ENCODE measurements around the gene EDARADD. TPM values are rescaled to one million over a fixed set of nuclear protein-coding genes. Genes with fewer than 3 reads are reported as not detected.

Gene EDARADD
- total and polyA plus RNA-seq, 4 donors: 0.13 to 0.67 (median 0.26) TPM

DNA sequence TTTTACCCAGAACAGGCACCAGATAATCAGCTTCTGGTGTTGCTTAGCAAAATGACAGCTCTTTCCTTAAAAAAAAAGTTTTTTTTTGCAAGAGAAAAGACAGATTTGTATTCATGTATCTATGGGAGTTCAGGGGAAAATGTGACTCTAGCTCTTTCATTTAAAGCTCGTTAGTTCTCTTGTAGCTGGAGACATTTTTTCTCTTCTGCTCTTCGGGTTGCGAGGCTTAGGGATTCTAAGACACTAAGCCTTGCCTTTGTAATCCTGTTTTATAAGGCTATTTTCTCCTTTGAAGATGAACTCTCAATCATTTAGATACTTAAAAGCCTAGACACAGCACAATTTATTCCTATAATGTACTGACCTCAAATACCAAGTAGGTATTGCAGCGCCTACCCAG, 40.3 kb upstream of the EDARADD start:
- Histone ChIP-seq H3K9me3 (ENCODE audit: control insufficient read depth in 4 of 4, low read length in 3 of 4) (no peaks in the 10 kb centered on the region), H3K27ac (ENCODE audit: low read depth in 1 of 2, low read length in 2 of 2) (no peak overlapping the region), H3K4me1 (ENCODE audit: control insufficient read depth in 4 of 4, insufficient read depth in 4 of 4, low read length in 3 of 4) (no peaks in the 10 kb centered on the region), H3K9ac (ENCODE audit: low read depth in 1 of 2, low read length in 2 of 2) (no peak overlapping the region), H3K27me3 (ENCODE audit: control insufficient read depth in 4 of 4, insufficient read depth in 4 of 4, low read length in 3 of 4) (no peaks in the 10 kb centered on the region), H3K4me3 (ENCODE audit: low read depth in 1 of 3, low read length in 3 of 3) (no peak overlapping the region), H3K36me3 (ENCODE audit: control insufficient read depth in 4 of 4, insufficient read depth in 3 of 4, low read depth in 1 of 4, low read length in 3 of 4) (no peaks in the 10 kb centered on the region)
- DNase-seq (ENCODE audit: low spot score): no peak
- TF ChIP-seq YY1 (IDR thresholded peaks at IDR 0.05): no peak
- TF ChIP-seq EGR1 (IDR thresholded peaks at IDR 0.05; ENCODE audit: low read depth in 2 of 2): no peak
- no peak for TF ChIP-seq MAX (IDR thresholded peaks at IDR 0.05)
- TF ChIP-seq, protein P1, sequence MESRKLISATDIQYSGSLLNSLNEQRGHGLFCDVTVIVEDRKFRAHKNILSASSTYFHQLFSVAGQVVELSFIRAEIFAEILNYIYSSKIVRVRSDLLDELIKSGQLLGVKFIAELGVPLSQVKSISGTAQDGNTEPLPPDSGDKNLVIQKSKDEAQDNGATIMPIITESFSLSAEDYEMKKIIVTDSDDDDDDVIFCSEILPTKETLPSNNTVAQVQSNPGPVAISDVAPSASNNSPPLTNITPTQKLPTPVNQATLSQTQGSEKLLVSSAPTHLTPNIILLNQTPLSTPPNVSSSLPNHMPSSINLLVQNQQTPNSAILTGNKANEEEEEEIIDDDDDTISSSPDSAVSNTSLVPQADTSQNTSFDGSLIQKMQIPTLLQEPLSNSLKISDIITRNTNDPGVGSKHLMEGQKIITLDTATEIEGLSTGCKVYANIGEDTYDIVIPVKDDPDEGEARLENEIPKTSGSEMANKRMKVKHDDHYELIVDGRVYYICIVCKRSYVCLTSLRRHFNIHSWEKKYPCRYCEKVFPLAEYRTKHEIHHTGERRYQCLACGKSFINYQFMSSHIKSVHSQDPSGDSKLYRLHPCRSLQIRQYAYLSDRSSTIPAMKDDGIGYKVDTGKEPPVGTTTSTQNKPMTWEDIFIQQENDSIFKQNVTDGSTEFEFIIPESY (IDR thresholded peaks at IDR 0.05): no peak
- no peak for TF ChIP-seq TAF1 (conservative IDR thresholded peaks at IDR 0.05)
- TF ChIP-seq HNF4G (IDR thresholded peaks at IDR 0.05): no peak
- no peak for TF ChIP-seq REST (IDR thresholded peaks at IDR 0.05)
- no peak for TF ChIP-seq HNF4A (conservative IDR thresholded peaks at IDR 0.05)
- TF ChIP-seq GABPA (IDR thresholded peaks at IDR 0.05 in 1 of 2, conservative IDR thresholded peaks at IDR 0.05 in 1 of 2): no peak
- no peak for TF ChIP-seq FOXA2 (IDR thresholded peaks at IDR 0.05)
- no peak for TF ChIP-seq SP1 (IDR thresholded peaks at IDR 0.05)
- no peak for TF ChIP-seq RAD21 (IDR thresholded peaks at IDR 0.05)
- no peak for TF ChIP-seq NR2F2 (IDR thresholded peaks at IDR 0.05)
- TF ChIP-seq, protein P2, sequence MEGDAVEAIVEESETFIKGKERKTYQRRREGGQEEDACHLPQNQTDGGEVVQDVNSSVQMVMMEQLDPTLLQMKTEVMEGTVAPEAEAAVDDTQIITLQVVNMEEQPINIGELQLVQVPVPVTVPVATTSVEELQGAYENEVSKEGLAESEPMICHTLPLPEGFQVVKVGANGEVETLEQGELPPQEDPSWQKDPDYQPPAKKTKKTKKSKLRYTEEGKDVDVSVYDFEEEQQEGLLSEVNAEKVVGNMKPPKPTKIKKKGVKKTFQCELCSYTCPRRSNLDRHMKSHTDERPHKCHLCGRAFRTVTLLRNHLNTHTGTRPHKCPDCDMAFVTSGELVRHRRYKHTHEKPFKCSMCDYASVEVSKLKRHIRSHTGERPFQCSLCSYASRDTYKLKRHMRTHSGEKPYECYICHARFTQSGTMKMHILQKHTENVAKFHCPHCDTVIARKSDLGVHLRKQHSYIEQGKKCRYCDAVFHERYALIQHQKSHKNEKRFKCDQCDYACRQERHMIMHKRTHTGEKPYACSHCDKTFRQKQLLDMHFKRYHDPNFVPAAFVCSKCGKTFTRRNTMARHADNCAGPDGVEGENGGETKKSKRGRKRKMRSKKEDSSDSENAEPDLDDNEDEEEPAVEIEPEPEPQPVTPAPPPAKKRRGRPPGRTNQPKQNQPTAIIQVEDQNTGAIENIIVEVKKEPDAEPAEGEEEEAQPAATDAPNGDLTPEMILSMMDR (IDR thresholded peaks at IDR 0.05; ENCODE audit: low read depth, low read length, missing input control): no peak
- WGBS: 92% methylated on average over 4 of the region's 4 CpGs

- H3K27me3 ChIP-seq (ENCODE audit: control insufficient read depth in 4 of 4, insufficient read depth in 4 of 4, low read length in 3 of 4): no peaks in the 10 kb centered on the region
- H3K9ac ChIP-seq (ENCODE audit: low read depth in 1 of 2, low read length in 2 of 2): no peak overlapping the region
- 59% methylated on average over 4 of the region's 4 CpGs for WGBS
- TF ChIP-seq, protein P2 (IDR thresholded peaks at IDR 0.05; ENCODE audit: low read depth, low read length, missing input control): no peak
- H3K9me3 ChIP-seq (ENCODE audit: control insufficient read depth in 4 of 4, low read length in 3 of 4): no peaks in the 10 kb centered on the region
- no peak for DNase-seq (ENCODE audit: low spot score)
- H3K4me3 ChIP-seq (ENCODE audit: low read depth in 1 of 3, low read length in 3 of 3): no peak overlapping the region
- no peaks in the 10 kb centered on the region for H3K4me1 ChIP-seq (ENCODE audit: control insufficient read depth in 4 of 4, insufficient read depth in 4 of 4, low read length in 3 of 4)
- H3K36me3 ChIP-seq (ENCODE audit: control insufficient read depth in 4 of 4, insufficient read depth in 3 of 4, low read depth in 1 of 4, low read length in 3 of 4): no peaks in the 10 kb centered on the region
- H3K27ac ChIP-seq (ENCODE audit: low read depth in 1 of 2, low read length in 2 of 2): no peak overlapping the region
Measured at GRCh38 chr1:236354330-236355147, 39.5 kb upstream of the EDARADD start.

Data from liver (tissue), 9 donors.